Naive B cell (primary cell): Measurements from ENCODE around the gene COX19. TPM values are rescaled to one million over a fixed set of nuclear protein-coding genes. Genes with fewer than 3 reads are reported as not detected.
A peak's percentile ranks its signal among the peaks of the same experiment; 100 is the strongest.
"Not testable (repeated sequence)": the region's sequence is repeated elsewhere in the genome, so short reads cannot be mapped to it uniquely, and the experiment has no call there.

Experiments
- ATAC-seq, 2 donors: fragments of 150-1000 bp; cut with Tn5 transposase; 2 replicates each; pipeline ENCODE4 v1.10.0; 2021; ENCODE audit warnings: low read depth in 2 of 2, mild to moderate bottlenecking in 2 of 2, moderate library complexity in 2 of 2
- DNase-seq: peaks from one replicate; pipeline ENCODE4 v3.0.0; 2022
- H3K27ac Mint-ChIP-seq, 6 donors: one replicate each; pipeline ENCODE4 v1.8.0; 2020 to 2022; ENCODE audit warnings: mild to moderate bottlenecking in 6 of 6, mixed read lengths in 6 of 6, moderate library complexity in 5 of 6, inconsistent platforms in 2 of 6
- H3K27me3 Mint-ChIP-seq, 3 donors: one replicate each; pipeline ENCODE4 v1.8.0; 2021 to 2022; ENCODE audit warnings: mixed read lengths in 3 of 3, mild to moderate bottlenecking in 1 of 3
- H3K36me3 Mint-ChIP-seq, 2 donors: one replicate each; pipeline ENCODE4 v1.8.0; 2020 to 2022; ENCODE audit warnings: mixed read lengths in 2 of 2, inconsistent platforms in 1 of 2, mild to moderate bottlenecking in 1 of 2
- H3K4me1 Mint-ChIP-seq, 3 donors: one replicate each; pipeline ENCODE4 v1.8.0; 2020 to 2022; ENCODE audit warnings: mixed read lengths in 3 of 3, inconsistent platforms in 1 of 3, mild to moderate bottlenecking in 1 of 3, moderate library complexity in 1 of 3
- H3K4me3 Mint-ChIP-seq, 8 donors: one replicate each; pipeline ENCODE4 v1.8.0; 2020 to 2022; ENCODE audit warnings: mild to moderate bottlenecking in 8 of 8, mixed read lengths in 8 of 8, moderate library complexity in 8 of 8, inconsistent platforms in 2 of 8
- H3K9me3 Mint-ChIP-seq, 7 donors: one replicate each; pipeline ENCODE4 v1.8.0; 2020 to 2022; ENCODE audit warnings: mixed read lengths in 7 of 7, mild to moderate bottlenecking in 5 of 7, inconsistent platforms in 2 of 7, moderate library complexity in 1 of 7
- polyA plus RNA-seq, 6 donors: library from polyadenylated mRNA; unstranded; fragments of 300-500 nt; fragmentation: Illumina TruSeq; gene quantifications; one replicate each; pipeline ENCODE4 v1.2.3, GENCODE V29; 2021; ENCODE audit warnings: low read depth in 6 of 6

Gene COX19
- polyA plus RNA-seq, 6 donors from 2014 or later = 22.6 to 34.5 (median 27.0) TPM

DNA sequence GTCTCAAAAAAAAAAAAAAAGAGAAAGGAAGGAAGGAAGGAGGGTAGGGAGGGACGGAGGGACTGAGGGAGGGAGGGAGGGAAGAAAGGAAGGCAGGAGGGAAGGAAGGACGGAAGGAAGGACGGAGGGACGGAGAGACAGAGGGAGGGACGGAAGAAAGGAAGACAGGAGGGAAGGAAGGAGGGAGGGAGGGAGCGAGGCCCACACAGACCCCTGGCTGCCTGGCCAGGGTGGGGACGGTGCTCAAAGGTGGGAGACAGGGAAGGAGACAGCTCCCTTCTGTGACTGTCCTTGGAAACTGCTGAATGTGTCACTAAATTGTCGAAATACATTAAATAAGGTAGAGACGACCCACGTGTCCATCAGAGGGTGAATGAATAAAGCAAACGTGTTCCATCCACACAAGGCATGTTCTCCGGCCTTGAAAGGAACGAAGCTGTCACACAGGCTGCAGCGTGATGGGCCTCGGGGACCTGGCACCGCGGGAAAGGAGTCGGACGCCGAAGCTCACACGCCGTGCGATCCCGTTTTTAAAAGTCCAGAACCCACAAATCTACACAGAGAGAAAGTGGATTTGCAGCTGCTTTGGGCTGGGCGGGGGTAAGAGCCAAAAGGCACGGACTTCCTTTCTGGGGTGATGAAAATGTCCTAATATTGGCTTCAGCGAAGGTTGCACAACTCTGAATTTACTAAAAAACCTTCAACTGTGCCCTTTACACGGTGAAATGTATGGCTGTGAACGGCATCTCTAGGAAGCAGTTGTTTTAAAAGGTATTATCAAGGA is 44.2 kb downstream of the COX19 start:
- DNase-seq = no peak
- H3K4me1 Mint-ChIP-seq = peaks cover 0 to 9% (median 7%) of the 10 kb centered on the region in 3 donors
- ATAC-seq = no peak
- no peak overlapping the region for H3K27ac Mint-ChIP-seq
- no peaks in the 10 kb centered on the region for H3K36me3 Mint-ChIP-seq
- no peaks in the 10 kb centered on the region for H3K27me3 Mint-ChIP-seq
- H3K4me3 Mint-ChIP-seq = peak overlapping the region in 1 of 8 donors; percentile 19
- H3K9me3 Mint-ChIP-seq = no peaks in the 10 kb centered on the region

DNA sequence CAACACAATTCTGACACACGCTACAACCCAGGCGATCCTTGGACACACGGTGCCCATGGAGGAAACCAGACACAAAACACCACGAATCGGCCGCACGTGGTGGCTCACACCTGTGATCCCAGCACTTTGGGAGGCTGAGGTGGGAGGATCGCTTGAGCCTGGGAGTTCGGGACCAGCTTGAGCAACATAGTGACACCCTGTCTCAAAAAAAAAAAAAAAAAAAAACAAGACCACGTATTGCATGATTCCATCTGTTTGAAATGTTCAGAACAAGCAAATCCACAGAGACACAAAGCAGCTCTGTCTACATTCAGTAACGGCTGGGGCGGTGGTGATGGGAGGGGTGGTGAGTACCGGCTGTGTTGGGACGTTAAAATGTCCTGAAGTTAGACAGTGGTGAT is 46.0 kb downstream of the COX19 start:
- H3K36me3 Mint-ChIP-seq = no peaks in the 10 kb centered on the region
- peak overlapping the region in 5 of 6 donors; percentile 56 to 89 (median 84) for H3K27ac Mint-ChIP-seq
- peaks cover 5 to 14% (median 10%) of the 10 kb centered on the region in 3 donors for H3K4me1 Mint-ChIP-seq
- peak overlapping the region in 2 of 8 donors; percentile 15 to 25 for H3K4me3 Mint-ChIP-seq
- no peaks in the 10 kb centered on the region for H3K27me3 Mint-ChIP-seq
- DNase-seq (no peak), ATAC-seq (no peak)
- no peaks in the 10 kb centered on the region for H3K9me3 Mint-ChIP-seq

DNA sequence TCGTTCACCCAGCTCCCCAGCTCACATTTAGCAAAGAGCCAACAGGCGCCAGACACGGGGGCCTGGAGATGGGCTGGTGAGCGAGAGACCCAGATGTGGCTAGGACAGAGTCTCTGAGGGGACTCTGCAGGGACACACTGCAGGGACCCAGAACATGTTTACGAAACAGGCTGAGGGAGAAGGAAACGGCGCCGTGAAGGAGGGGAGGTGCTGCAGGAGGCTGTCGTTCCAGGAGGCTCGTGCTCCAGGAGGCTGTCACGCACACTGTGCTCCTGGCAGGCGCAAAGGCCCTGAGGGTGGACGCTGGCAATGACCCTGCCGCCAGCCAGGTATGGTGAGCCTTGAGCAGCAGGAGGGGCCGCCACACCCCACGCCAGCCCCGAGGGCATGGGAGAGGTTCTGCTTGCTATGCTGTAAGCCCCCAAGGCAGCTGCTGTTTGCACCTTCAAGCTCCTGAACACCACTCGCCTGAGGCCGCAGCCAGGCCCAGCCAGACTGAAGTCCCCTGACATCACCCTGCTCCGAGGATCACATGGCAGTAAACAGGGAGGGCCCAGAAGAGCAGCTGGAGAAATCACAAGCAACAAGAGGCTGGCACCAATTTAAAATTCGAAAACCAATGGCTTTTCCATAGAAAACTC is 48.2 kb downstream of the COX19 start:
- Mint-ChIP-seq H3K9me3 (no peaks in the 10 kb centered on the region), H3K36me3 (no peaks in the 10 kb centered on the region), H3K4me1 (peaks cover 20 to 32% (median 20%) of the 10 kb centered on the region in 3 donors), H3K27me3 (no peaks in the 10 kb centered on the region), H3K4me3 (no peak overlapping the region), H3K27ac (peak overlapping the region in 4 of 6 donors; percentile 10 to 78 (median 46))
- ATAC-seq (no peak), DNase-seq (no peak)

DNA sequence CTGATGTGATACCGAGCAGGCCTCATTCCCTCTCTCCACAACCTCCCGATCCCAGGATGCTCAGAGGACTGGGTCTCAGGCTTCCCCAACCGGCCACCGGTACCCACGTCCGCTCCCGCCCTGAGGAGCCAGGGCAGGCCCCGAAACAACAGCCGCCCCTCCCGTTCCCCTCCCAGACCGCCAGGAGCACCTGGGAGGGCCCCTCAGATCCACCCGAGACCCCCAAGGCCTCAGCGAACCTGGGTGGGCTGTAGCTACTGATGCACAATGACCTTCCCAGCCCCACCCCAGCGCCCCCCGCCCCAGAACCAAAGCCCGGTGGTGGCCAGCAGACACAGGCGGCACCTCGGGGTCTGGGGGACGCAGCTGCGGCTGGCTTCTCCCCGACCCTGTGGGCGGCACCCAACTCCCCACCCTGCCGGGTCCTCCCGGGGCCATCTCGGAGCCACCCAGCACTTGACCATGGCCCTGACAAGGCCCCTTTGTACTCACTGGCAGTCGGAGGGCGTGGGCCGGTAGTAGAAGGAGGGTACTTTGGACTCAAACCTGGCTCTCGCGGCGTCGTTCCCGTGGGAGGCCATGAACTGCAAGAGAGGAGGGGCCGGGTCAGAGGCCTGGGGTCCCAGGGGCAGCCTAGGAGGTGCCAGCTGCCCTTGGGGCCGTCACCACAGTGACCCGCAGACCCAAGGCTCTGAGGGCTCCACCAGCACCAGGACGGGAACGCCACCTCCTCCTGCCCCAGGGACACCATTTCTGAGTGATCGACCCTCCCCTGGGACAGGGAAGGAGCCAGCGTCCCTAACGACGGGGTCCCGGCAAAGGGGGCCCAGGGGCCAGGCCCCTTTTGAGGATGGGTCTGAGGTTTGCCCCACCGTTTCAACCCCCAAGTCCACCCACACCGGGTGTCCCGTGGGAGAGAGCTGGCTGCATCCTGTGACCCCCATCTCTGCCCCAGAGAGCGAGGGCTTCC is 49.0 kb downstream of the COX19 start:
- H3K9me3 Mint-ChIP-seq = no peaks in the 10 kb centered on the region
- ATAC-seq = no peak
- peaks cover 20 to 40% (median 21%) of the 10 kb centered on the region in 3 donors for H3K4me1 Mint-ChIP-seq
- DNase-seq = no peak
- no peaks in the 10 kb centered on the region for H3K36me3 Mint-ChIP-seq
- H3K27me3 Mint-ChIP-seq = no peaks in the 10 kb centered on the region
- peak overlapping the region in 1 of 8 donors; percentile 9 for H3K4me3 Mint-ChIP-seq
- peak overlapping the region in 1 of 6 donors; percentile 78 for H3K27ac Mint-ChIP-seq

DNA sequence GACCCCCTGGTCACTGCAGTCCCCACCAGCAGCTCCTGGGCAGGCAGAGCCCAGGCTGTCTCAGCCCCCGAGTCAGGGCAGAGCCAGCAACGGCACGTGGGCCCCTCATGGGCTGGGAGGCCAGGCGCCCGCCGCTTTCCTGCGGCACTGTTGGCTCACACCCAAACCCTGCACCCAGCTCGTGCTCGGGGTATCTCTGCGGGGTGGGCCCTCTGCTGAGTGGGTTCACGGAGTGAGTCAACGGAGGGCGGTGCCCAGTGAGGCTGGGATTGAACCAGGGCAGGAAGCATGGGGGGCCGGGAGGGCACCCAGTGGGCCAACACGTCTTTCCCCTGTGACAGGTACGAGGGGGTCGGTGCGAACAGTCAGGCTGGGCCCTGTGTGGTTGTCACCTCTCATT is 49.7 kb downstream of the COX19 start:
- ATAC-seq = no peak
- peaks cover 20 to 41% (median 28%) of the 10 kb centered on the region in 3 donors for H3K4me1 Mint-ChIP-seq

GRCh38 chr7:924541-925231 is 50.7 kb downstream of the COX19 start:
- Mint-ChIP-seq H3K27me3 (no peaks in the 10 kb centered on the region), H3K4me3 (peak overlapping the region in 6 of 8 donors; percentile 59 to 86 (median 74)), H3K27ac (peak overlapping the region in 3 of 6 donors; percentile 41 to 78 (median 76)), H3K9me3 (no peaks in the 10 kb centered on the region), H3K4me1 (peaks cover 20 to 41% (median 28%) of the 10 kb centered on the region in 3 donors), H3K36me3 (no peaks in the 10 kb centered on the region)
- no peak for ATAC-seq
- DNase-seq = no peak

More for the DNA sequence above, 49.7 kb downstream of the COX19 start:
- Mint-ChIP-seq H3K27ac (peak overlapping the region in 1 of 6 donors; percentile 73), H3K27me3 (no peaks in the 10 kb centered on the region), H3K36me3 (no peaks in the 10 kb centered on the region), H3K4me3 (no peak overlapping the region), H3K9me3 (no peaks in the 10 kb centered on the region)
- DNase-seq = no peak

DNA sequence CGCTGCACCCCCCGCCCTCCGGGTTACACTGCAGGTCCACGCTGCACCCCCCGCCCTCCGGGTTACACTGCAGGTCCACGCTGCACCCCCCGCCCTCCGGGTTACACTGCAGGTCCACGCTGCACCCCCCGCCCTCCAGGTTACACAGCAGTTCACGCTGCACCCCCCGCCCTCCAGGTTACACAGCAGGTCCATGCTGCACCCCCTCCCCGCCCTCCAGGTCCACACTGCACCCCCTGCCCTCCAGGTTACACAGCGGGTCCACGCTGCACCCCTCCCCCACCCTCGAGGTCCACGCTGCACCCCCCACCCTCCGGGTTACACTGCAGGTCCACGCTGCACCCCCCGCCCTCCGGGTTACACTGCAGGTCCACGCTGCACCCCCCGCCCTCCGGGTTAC is 51.3 kb downstream of the COX19 start:
- Mint-ChIP-seq H3K4me1 (peaks cover 26 to 47% (median 30%) of the 10 kb centered on the region in 3 donors), H3K4me3 (peak overlapping the region in 1 of 8 donors; percentile 74)
- H3K27me3 Mint-ChIP-seq = not testable (repeated sequence)

DNA sequence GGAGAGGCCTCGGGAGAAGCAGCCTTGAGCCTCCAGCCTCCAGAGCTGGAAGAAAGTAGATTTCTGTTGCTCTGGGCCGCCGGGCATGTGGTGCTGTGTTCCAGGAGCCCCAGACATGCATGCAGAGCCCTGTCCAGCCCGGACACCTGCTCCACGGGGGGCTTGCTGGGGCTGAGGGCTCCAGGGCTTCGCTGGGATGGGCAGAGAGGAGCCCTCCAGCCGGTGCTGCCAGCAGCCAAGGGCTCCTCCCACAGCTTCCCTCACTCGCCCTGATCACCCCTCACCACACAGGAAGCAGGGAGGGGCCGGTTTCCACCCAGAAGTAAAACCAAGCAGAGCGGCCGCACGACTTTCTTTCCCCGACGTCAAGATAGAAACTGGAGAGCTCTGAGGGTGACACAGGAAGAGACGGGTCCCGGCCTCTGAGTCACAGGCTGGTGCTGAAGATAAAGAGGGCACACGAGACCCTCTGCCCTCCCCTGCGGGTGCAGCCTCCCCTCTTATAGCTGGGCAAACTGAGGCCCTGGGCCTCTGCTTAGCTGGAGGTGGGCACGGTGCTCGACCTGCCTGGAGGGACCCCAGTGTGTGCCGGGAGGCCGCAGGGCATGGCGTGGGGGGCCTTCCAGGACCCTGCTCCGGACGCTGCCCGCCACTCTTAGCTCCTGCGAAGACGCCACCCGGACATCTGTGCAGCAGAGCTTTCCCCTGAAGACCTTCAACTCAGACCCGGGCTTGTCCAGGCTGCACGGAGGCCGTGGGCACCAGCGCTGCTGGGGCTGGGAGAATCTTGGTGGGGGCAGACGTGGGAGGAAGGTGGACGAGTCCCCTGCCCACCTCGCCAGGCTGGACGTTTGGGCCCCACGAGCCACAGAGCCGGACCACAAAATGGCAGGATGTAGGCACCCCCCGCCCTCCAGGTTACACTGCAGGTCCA is 52.0 kb downstream of the COX19 start:
- ATAC-seq = peak; percentile 93 to 96
- peaks cover 24 to 47% (median 26%) of the 10 kb centered on the region in 3 donors for H3K4me1 Mint-ChIP-seq

More for the DNA sequence above, 51.3 kb downstream of the COX19 start:
- not testable (repeated sequence) for H3K9me3 Mint-ChIP-seq, DNase-seq, H3K36me3 Mint-ChIP-seq, ATAC-seq
- peak overlapping the region in 1 of 6 donors; percentile 76 for H3K27ac Mint-ChIP-seq

GRCh38 chr7:922334-923107 is 52.8 kb downstream of the COX19 start:
- Mint-ChIP-seq H3K9me3 (no peaks in the 10 kb centered on the region), H3K36me3 (no peaks in the 10 kb centered on the region), H3K27me3 (no peaks in the 10 kb centered on the region), H3K4me3 (peak overlapping the region; percentile 34 to 93 (median 84)), H3K4me1 (peaks cover 24 to 47% (median 26%) of the 10 kb centered on the region in 3 donors), H3K27ac (peak overlapping the region in 5 of 6 donors; percentile 79 to 95 (median 89))
- ATAC-seq (peak in 1 of 2 donors; percentile 2), DNase-seq (no peak)

More for the DNA sequence above, 52.0 kb downstream of the COX19 start:
- H3K4me3 Mint-ChIP-seq = peak overlapping the region; percentile 34 to 93 (median 84)
- H3K27me3 Mint-ChIP-seq = no peaks in the 10 kb centered on the region
- no peaks in the 10 kb centered on the region for H3K36me3 Mint-ChIP-seq
- peak overlapping the region; percentile 79 to 95 (median 90) for H3K27ac Mint-ChIP-seq
- H3K9me3 Mint-ChIP-seq = no peaks in the 10 kb centered on the region
- peak; percentile 86 for DNase-seq

- Mint-ChIP-seq H3K27me3 (no peaks in the 10 kb centered on the region), H3K36me3 (no peaks in the 10 kb centered on the region), H3K4me1 (peaks cover 24 to 47% (median 26%) of the 10 kb centered on the region in 3 donors), H3K27ac (peak overlapping the region in 3 of 6 donors; percentile 59 to 88 (median 70)), H3K9me3 (no peaks in the 10 kb centered on the region), H3K4me3 (peak overlapping the region in 6 of 8 donors; percentile 22 to 83 (median 58))
- ATAC-seq (no peak), DNase-seq (no peak)
These were observed 53.6 kb downstream of the COX19 start for GRCh38 chr7:921581-922333.
